ENCODE results near the gene NTSR2.

The NTSR2 gene

GRCh38 chr2:11699686-11700670 is 30.0 kb upstream of the NTSR2 start:
- no peak for DNase-seq (ENCODE audit: low read depth)

GRCh38 chr2:11698009-11698922 is 28.3 kb upstream of the NTSR2 start:
- no peak for DNase-seq (ENCODE audit: low read depth)

- peak; percentile 28 for DNase-seq (ENCODE audit: low read depth)
Observed at GRCh38 chr2:11697103-11697871, 27.3 kb upstream of the NTSR2 start.

- no peak for DNase-seq (ENCODE audit: low read depth)
Observed at GRCh38 chr2:11696736-11697102, 26.7 kb upstream of the NTSR2 start.

- DNase-seq (ENCODE audit: low read depth): no peak
Observed at GRCh38 chr2:11695576-11695975, 25.6 kb upstream of the NTSR2 start.

GRCh38 chr2:11692966-11693521 is 23.0 kb upstream of the NTSR2 start:
- DNase-seq (ENCODE audit: low read depth): no peak

GRCh38 chr2:11691076-11691660 is 21.2 kb upstream of the NTSR2 start:
- no peak for DNase-seq (ENCODE audit: low read depth)

GRCh38 chr2:11688222-11689069 is 18.5 kb upstream of the NTSR2 start:
- no peak for DNase-seq (ENCODE audit: low read depth)

GRCh38 chr2:11687736-11688135 is 17.7 kb upstream of the NTSR2 start:
- DNase-seq (ENCODE audit: low read depth): no peak

GRCh38 chr2:11685906-11686470 is 16.0 kb upstream of the NTSR2 start:
- no peak for DNase-seq (ENCODE audit: low read depth)

GRCh38 chr2:11684894-11685460 is 15.0 kb upstream of the NTSR2 start:
- DNase-seq (ENCODE audit: low read depth): no peak

GRCh38 chr2:11683966-11684365 is 14.0 kb upstream of the NTSR2 start:
- DNase-seq (ENCODE audit: low read depth): no peak

- DNase-seq (ENCODE audit: low read depth): no peak
Observed at GRCh38 chr2:11683476-11683875, 13.5 kb upstream of the NTSR2 start.

GRCh38 chr2:11682590-11682915 is 12.6 kb upstream of the NTSR2 start:
- DNase-seq (ENCODE audit: low read depth): no peak

- no peak for DNase-seq (ENCODE audit: low read depth)
Observed at GRCh38 chr2:11681722-11682589, 12.0 kb upstream of the NTSR2 start.

- no peak for DNase-seq (ENCODE audit: low read depth)
Observed at GRCh38 chr2:11680901-11681721, 11.1 kb upstream of the NTSR2 start.

- DNase-seq (ENCODE audit: low read depth): no peak
Observed at GRCh38 chr2:11680182-11680900, 10.3 kb upstream of the NTSR2 start.
